Astrocyte of the spinal cord (primary cell): Measurements from ENCODE around the gene NGRN.

ENCODE experiments used
- DNase-seq: peaks from one replicate; pipeline ENCODE4 v3.0.0; 2011; ENCODE audit warnings: low read depth, low spot score
- H3K4me3 ChIP-seq: 2 replicates; pipeline ENCODE4 v1.5.1; 2011; ENCODE audit warnings: low read depth, mild to moderate bottlenecking, low read length, moderate library complexity
- in situ Hi-C: cut with HindIII; loops from 2 replicates; pipeline ENCODE4 v1.10.0; 2017; ENCODE audit warnings: low sequenced_read_pairs
- TF ChIP-seq, protein P1 (sequence below): IDR thresholded peaks from 2 replicates; pipeline ENCODE4 v1.5.1; 2012; ENCODE audit warnings: low read depth, mild to moderate bottlenecking, low read length, inconsistent platforms

Gene NGRN, protein sequence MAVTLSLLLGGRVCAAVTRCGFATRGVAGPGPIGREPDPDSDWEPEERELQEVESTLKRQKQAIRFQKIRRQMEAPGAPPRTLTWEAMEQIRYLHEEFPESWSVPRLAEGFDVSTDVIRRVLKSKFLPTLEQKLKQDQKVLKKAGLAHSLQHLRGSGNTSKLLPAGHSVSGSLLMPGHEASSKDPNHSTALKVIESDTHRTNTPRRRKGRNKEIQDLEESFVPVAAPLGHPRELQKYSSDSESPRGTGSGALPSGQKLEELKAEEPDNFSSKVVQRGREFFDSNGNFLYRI

DNA sequence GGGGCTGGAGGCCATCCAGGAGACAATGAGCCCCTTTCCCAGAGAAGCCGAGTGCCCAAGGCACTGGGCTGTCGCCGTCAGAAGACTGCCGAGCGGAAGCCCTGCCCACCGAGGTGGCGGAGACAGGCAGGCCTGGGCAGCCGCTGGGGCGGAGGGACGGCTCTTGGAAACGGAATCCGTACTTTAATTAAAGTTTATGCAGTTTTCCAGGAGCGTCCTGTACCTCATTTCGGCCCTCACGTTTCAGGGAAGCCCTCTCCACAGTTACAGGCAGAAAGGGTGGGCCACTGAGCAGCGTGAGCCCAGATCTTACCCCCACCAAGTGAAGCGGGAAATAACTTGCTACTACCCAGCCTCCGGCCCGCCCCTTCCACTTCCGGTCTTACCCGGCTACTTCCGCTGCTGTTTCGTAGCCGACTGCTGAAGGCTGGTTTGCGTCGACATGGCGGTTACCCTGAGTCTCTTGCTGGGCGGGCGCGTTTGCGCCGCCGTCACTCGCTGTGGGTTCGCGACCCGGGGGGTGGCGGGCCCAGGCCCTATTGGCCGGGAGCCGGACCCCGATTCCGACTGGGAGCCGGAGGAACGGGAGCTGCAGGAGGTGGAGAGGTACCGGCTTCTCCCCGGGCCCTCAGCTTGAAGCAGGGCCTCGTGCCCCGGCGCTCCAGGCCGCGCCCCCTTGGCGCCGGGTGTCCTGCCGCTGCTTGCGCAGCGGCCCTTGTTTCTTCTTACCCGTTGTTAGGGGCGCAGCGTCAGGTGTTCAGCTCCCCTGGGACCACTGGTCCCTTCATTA lies at the start of gene NGRN:
Gene NGRN, plus strand, starts transcription at position 402 of the 790 bp plus-strand sequence. Its CDS starts 41 bp downstream, at position 443.
- TF ChIP-seq, protein P1, sequence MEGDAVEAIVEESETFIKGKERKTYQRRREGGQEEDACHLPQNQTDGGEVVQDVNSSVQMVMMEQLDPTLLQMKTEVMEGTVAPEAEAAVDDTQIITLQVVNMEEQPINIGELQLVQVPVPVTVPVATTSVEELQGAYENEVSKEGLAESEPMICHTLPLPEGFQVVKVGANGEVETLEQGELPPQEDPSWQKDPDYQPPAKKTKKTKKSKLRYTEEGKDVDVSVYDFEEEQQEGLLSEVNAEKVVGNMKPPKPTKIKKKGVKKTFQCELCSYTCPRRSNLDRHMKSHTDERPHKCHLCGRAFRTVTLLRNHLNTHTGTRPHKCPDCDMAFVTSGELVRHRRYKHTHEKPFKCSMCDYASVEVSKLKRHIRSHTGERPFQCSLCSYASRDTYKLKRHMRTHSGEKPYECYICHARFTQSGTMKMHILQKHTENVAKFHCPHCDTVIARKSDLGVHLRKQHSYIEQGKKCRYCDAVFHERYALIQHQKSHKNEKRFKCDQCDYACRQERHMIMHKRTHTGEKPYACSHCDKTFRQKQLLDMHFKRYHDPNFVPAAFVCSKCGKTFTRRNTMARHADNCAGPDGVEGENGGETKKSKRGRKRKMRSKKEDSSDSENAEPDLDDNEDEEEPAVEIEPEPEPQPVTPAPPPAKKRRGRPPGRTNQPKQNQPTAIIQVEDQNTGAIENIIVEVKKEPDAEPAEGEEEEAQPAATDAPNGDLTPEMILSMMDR = no peak
- H3K4me3 ChIP-seq = peak within 1 kb of the TSS; percentile 91
- DNase-seq = peak; percentile 92
- in situ Hi-C loops = no loop called here

DNA sequence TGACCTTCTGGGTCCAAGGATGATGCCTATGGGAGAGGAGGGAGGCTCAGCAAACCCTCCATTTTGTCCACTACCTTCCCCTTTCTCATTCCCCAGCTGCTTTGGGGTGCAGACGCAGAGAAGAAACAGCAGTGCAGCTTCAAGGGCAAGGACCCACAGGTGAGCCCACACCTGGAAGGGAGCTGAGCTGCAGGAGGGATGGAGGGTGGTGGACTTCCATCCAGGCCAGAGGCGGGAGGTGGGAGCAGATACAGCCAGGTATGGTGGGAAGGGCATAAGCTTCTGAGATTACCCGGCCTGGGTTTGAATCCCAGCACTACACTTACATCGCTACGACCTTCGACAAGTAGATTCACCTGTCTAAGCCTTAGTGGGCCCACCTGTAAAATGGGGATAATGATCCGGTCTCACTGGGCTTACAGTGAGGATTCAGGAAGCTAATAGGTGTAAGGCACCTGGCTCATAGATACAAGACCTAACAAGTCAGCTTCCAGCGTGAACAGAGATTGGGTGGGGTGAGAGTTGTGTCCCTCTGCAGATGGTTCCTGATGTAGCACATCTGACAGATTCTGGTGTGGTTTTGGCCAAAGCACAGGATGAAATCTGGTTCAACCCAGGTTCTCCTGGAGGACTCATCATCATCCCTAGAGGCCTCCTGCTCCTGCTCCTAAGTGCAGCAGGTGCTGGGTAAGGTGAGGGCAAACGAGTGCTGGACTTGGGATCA lies 47.6 kb upstream of the NGRN start:
- no peak overlapping the region for H3K4me3 ChIP-seq
- in situ Hi-C loops = no loop called here
- TF ChIP-seq, protein P1 = no peak

DNA sequence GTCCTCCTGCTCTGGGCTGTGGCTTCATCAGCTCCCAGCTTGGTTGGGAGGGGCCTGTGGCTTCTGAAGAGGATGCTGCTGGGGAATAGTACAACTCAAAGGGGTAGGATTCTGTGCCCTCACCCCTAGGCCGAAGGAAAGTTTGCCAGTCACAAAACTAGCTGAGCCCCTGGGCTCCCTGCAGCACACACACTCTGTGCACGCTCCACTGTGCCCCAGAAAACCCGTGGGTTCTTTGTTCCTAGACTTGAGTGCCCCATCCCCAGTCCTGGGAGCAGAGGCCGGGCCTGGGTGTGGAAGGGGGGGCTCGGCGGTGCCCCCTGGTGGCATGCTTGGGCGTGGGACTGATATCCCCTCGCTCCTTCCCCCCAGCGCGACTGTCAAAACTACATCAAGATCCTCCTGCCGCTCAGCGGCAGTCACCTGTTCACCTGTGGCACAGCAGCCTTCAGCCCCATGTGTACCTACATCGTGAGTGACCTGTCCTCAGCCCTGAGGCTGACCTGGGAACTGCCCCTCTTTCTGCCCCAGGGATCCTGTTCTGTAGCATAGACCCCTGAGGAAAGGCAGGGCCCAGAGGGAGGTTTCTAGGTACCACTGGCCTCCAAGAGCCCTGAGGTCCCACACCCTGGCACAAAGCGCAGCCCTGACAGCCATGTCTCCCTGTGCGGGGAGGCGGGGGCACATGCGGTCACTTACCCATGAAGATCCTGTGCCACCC lies 45.9 kb upstream of the NGRN start:
- no peak for DNase-seq
- TF ChIP-seq, protein P1 = peak; percentile 82
- no peak overlapping the region for H3K4me3 ChIP-seq
- in situ Hi-C loops = no loop called here

More for the DNA sequence above, 47.6 kb upstream of the NGRN start:
- DNase-seq = no peak

DNA sequence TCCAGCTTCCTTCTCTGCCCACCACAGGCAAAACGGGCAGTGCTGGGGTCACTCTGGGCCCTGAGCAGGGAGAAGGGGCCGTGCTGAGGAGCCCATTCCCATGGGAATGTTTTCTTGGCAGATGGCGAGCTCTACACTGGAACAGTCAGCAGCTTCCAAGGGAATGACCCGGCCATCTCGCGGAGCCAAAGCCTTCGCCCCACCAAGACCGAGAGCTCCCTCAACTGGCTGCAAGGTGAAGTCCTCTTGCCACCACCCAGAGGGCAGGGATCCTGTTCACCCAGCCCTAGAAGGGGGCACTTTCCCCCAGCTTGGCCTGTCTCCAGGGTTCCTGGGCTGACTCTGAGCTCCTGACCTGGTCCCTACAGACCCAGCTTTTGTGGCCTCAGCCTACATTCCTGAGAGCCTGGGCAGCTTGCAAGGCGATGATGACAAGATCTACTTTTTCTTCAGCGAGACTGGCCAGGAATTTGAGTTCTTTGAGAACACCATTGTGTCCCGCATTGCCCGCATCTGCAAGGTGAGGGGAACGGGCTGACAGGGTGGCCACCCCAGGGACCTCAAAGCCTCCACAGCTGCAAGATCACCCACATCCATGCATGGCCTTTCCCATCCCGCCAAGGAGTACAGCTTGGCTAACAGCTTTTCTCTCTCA lies 44.1 kb upstream of the NGRN start:
- no peak overlapping the region for H3K4me3 ChIP-seq
- TF ChIP-seq, protein P1 = peak; percentile 88
- peak; percentile 74 for DNase-seq
- in situ Hi-C loops = no loop called here

DNA sequence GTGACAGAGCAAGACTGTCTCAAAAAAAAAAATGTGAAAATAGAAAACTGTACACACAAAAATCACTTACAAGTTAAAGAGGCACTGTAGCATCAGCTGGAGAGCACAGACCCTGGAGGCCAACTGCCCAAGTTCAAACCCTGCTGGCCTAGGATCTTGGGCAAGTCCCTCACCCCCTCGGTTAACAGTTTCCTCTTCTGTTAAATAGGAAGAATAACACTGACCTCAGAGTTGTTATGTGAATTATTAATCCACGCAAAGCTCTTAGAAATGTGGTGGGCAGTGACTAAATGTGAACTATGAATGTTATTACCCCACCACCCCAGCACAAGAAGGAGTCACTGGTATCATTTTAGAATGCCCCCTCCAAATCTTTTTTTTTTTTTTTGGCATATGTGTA lies 42.9 kb upstream of the NGRN start:
- DNase-seq = no peak
- no peak overlapping the region for H3K4me3 ChIP-seq
- in situ Hi-C loops = no loop called here
- TF ChIP-seq, protein P1 = no peak
